Fibroblast of lung (primary cell): Measurements from ENCODE around the gene PRDM16. TPM values are rescaled to one million over a fixed set of nuclear protein-coding genes. Genes with fewer than 3 reads are reported as not detected.

ENCODE experiments used
- DNase-seq, 2 donors: peaks; one replicate each; pipeline versions ENCODE4 v3.0.0 to v3.0.0-alpha.2; 2010; ENCODE audit warnings: low read depth in 2 of 2
- H2AFZ ChIP-seq: 2 replicates; pipeline ENCODE4 v1.5.1; 2012; ENCODE audit warnings: low read length, control low read depth, inconsistent platforms
- H3K27ac ChIP-seq: 2 replicates; pipeline ENCODE4 v1.5.1; 2011; ENCODE audit warnings: low read length, control low read depth; ENCODE audit not compliant: insufficient read depth
- H3K27me3 ChIP-seq: 2 replicates; pipeline ENCODE4 v1.5.1; 2011; ENCODE audit warnings: mild to moderate bottlenecking, low read length; ENCODE audit not compliant: control insufficient read depth, insufficient read depth
- H3K36me3 ChIP-seq: 2 replicates; pipeline ENCODE4 v1.5.1; 2011; ENCODE audit warnings: low read length; ENCODE audit not compliant: control insufficient read depth, insufficient read depth
- H3K4me1 ChIP-seq: 2 replicates; pipeline ENCODE4 v1.5.1; 2011; ENCODE audit warnings: low read length; ENCODE audit not compliant: control insufficient read depth, insufficient read depth; ENCODE audit errors: extremely low read depth
- H3K4me2 ChIP-seq: 2 replicates; pipeline ENCODE4 v1.5.1; 2011; ENCODE audit warnings: low read length, control low read depth; ENCODE audit not compliant: insufficient read depth; ENCODE audit errors: extremely low read depth
- H3K4me3 ChIP-seq, 4 experiments: fragments of 200-600 bp in 1 of 4; sonication (generic) in 1 of 4; replicated peaks in 1 of 4; 2 replicates each; pipeline ENCODE4 v1.5.1; 2011 to 2016; ENCODE audit warnings: low read length in 4 of 4, low read depth in 3 of 4, mild to moderate bottlenecking in 3 of 4, control low read depth in 2 of 4, inconsistent platforms in 1 of 4, mixed read lengths in 1 of 4; ENCODE audit not compliant: insufficient read depth in 1 of 4; ENCODE audit errors: control extremely low read depth in 1 of 4
- H3K79me2 ChIP-seq: 2 replicates; pipeline ENCODE4 v1.5.1; 2012; ENCODE audit warnings: mild to moderate bottlenecking, low read length, inconsistent platforms; ENCODE audit not compliant: control insufficient read depth, insufficient read depth
- H3K9ac ChIP-seq: 2 replicates; pipeline ENCODE4 v1.5.1; 2011; ENCODE audit warnings: mild to moderate bottlenecking, low read length, control low read depth; ENCODE audit not compliant: insufficient read depth
- H3K9me3 ChIP-seq: 2 replicates; pipeline ENCODE4 v1.5.1; 2012; ENCODE audit warnings: low read depth, low read length; ENCODE audit not compliant: control insufficient read depth, insufficient read depth
- H4K20me1 ChIP-seq: 2 replicates; pipeline ENCODE4 v1.5.1; 2011; ENCODE audit warnings: low read length; ENCODE audit not compliant: control insufficient read depth, insufficient read depth; ENCODE audit errors: extremely low read depth
- CTCF ChIP-seq, 2 donors: IDR thresholded peaks in 1 of 2; conservative IDR thresholded peaks in 1 of 2; 1 replicate in 1 of 2; 2 replicates in 1 of 2; pipeline ENCODE4 v1.5.1; 2011 to 2012; ENCODE audit warnings: low read length in 2 of 2, control low read depth in 1 of 2, inconsistent platforms in 1 of 2, low read depth in 1 of 2, mild to moderate bottlenecking in 1 of 2
- EZH2 ChIP-seq: IDR thresholded peaks from 2 replicates; pipeline ENCODE4 v1.5.1; 2012; ENCODE audit warnings: low read length, control low read depth, mild to moderate bottlenecking; ENCODE audit errors: missing control alignments
- polyA plus RNA-seq, 2 donors: library from polyadenylated mRNA; depleted of rRNA in 1 of 2; stranded (reverse) in 1 of 2; unstranded in 1 of 2; fragments of >200 nt; gene quantifications; 2 replicates each; pipeline ENCODE4 v1.2.1, GENCODE V29; 2011 to 2012; ENCODE audit warnings: missing spikeins in 1 of 2
- total RNA-seq: library from RNA; depleted of rRNA; stranded (reverse); fragments of >200 nt; gene quantifications from 2 replicates; pipeline ENCODE4 v1.2.1, GENCODE V29; 2014

The PRDM16 gene
- total and polyA plus RNA-seq, 2 donors (not counting 1 experiment from before 2014, with no cell fraction given) = 0.30 to 1.8 TPM

- Histone ChIP-seq H3K27me3 (no peaks in the 10 kb centered on the region), H3K9me3 (no peaks in the 10 kb centered on the region), H3K36me3 (no peaks in the 10 kb centered on the region), H3K4me1 (no peaks in the 10 kb centered on the region), H3K9ac (no peak overlapping the region), H3K27ac (no peak overlapping the region), H3K4me2 (no peak overlapping the region), H3K79me2 (no peaks in the 10 kb centered on the region), H3K4me3 (no peak overlapping the region), H2AFZ (no peak overlapping the region), H4K20me1 (no peaks in the 10 kb centered on the region)
- DNase-seq = no peak
- TF ChIP-seq CTCF (conservative IDR thresholded peaks at IDR 0.05 in 1 of 2, IDR thresholded peaks at IDR 0.05 in 1 of 2; ENCODE audit: low read depth in 1 of 2, low read length in 2 of 2) = no peak
- TF ChIP-seq EZH2 = no peak
Observed at GRCh38 chr1:3138623-3139151, 69.7 kb downstream of the PRDM16 start.

GRCh38 chr1:3139451-3139852 is 70.4 kb downstream of the PRDM16 start:
- no peaks in the 10 kb centered on the region for H4K20me1 ChIP-seq
- H3K36me3 ChIP-seq = no peaks in the 10 kb centered on the region
- H3K9me3 ChIP-seq = no peaks in the 10 kb centered on the region
- H3K4me1 ChIP-seq = no peaks in the 10 kb centered on the region
- no peak overlapping the region for H3K4me2 ChIP-seq
- no peak overlapping the region for H3K27ac ChIP-seq
- DNase-seq = no peak
- no peak overlapping the region for H3K9ac ChIP-seq
- H3K79me2 ChIP-seq = no peaks in the 10 kb centered on the region
- no peaks in the 10 kb centered on the region for H3K27me3 ChIP-seq
- H3K4me3 ChIP-seq = no peak overlapping the region
- TF ChIP-seq EZH2 = no peak
- TF ChIP-seq CTCF (conservative IDR thresholded peaks at IDR 0.05 in 1 of 2, IDR thresholded peaks at IDR 0.05 in 1 of 2; ENCODE audit: low read depth in 1 of 2, low read length in 2 of 2) = no peak
- H2AFZ ChIP-seq = no peak overlapping the region

- Histone ChIP-seq H3K9me3 (no peaks in the 10 kb centered on the region), H3K4me3 (peak overlapping the region in 1 of 4 experiments; percentile 17), H3K79me2 (no peaks in the 10 kb centered on the region), H3K4me2 (no peak overlapping the region), H3K4me1 (no peaks in the 10 kb centered on the region), H3K36me3 (no peaks in the 10 kb centered on the region), H3K9ac (no peak overlapping the region), H3K27me3 (no peaks in the 10 kb centered on the region), H3K27ac (no peak overlapping the region), H2AFZ (no peak overlapping the region), H4K20me1 (no peaks in the 10 kb centered on the region)
- DNase-seq = no peak
- TF ChIP-seq EZH2 (no peak), CTCF (conservative IDR thresholded peaks at IDR 0.05 in 1 of 2, IDR thresholded peaks at IDR 0.05 in 1 of 2; ENCODE audit: low read depth in 1 of 2, low read length in 2 of 2) (no peak)
Observed at GRCh38 chr1:3139871-3140361, 70.9 kb downstream of the PRDM16 start.
